HS-5 (cell line): ENCODE measurements around the gene TACR1.
"Not testable (repeated sequence)": the region's sequence is repeated elsewhere in the genome, so short reads cannot be mapped to it uniquely, and the experiment has no call there.

Experiments used
- DNase-seq: peaks from one replicate; pipeline ENCODE4 v3.0.0-alpha.2; 2012; ENCODE audit warnings: low read depth

Gene TACR1

DNA sequence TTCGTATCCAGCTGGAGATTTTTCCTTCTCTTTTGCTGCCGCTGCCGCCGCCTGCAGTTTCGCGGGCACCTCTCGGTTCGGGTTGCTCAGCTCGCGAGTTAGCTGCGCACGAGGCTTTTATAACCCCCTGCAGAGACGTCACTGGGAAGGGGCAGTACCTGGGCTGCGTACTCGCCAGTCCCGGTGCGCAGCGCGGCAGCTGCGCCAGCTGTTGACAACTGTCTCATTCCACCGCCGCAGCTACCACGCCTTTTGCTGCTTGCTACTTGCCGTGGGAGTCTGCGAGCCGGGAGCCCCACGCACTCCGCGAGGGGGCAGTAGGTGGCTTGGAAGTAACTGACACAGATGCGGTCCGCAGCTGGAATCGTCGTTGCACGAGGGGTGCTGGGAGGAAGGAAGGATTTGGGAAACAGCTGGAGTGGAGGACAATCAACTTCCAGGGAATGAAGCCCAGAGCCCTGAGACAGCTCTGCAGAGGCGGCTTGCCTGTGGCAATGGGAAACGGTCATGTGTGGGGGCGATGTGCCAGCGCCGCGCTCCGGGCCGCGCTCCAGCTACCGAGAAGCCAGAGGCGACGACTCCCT, at the start of gene TACR1:
TSS of gene TACR1 (minus strand) at position 93 of the 584 bp plus-strand sequence. CDS start 586 bp downstream, outside the sequence.
- no peak for DNase-seq

DNA sequence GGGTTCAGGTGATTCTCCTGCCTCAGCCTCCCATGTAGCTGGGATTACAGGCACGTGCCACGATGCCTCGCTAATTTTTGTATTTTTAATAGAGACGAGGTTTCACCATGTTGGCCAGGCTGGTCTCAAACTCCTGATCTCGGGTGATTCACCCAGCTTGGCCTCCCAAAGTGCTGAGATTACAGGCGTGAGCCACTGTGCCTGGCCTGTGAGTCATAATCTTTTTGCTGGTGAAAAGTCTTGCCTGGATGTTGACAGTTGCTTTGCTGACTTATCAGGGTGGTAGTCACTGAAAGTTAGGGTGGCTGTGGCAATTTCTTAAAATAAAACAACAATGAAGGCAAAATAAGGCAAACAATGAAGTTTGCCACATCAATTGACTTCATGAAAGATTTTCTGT, 49.3 kb upstream of the TACR1 start:
- peak; percentile 43 for DNase-seq

GRCh38 chr2:75246441-75247167, 47.3 kb upstream of the TACR1 start:
- no peak for DNase-seq

GRCh38 chr2:75243219-75243618, 43.9 kb upstream of the TACR1 start:
- no peak for DNase-seq

- no peak for DNase-seq
Observed at GRCh38 chr2:75241696-75242095, 42.4 kb upstream of the TACR1 start.

GRCh38 chr2:75238670-75239330, 39.5 kb upstream of the TACR1 start:
- peak; percentile 61 for DNase-seq

DNA sequence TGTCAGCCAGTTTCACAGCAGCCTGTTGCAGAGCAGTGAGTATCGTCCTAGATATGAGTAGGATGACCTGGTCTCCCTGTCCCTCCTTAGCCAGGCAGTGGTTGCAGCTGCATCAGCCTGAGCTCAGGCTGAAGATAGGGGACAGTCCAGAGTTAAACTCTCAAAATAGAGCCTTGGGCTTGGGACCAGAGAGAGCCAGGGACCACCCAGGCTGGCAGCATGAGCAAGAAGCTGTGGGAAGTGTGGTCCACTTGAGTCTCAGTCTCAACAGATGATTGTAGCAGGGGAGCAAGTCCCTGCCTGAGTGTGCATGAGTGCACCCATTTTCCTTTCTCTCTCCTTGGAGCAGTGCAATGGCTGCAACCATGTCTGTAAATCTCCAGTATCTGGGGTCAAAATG, 38.0 kb upstream of the TACR1 start:
- DNase-seq = no peak

GRCh38 chr2:75233965-75234364, 34.6 kb upstream of the TACR1 start:
- DNase-seq = no peak

DNA sequence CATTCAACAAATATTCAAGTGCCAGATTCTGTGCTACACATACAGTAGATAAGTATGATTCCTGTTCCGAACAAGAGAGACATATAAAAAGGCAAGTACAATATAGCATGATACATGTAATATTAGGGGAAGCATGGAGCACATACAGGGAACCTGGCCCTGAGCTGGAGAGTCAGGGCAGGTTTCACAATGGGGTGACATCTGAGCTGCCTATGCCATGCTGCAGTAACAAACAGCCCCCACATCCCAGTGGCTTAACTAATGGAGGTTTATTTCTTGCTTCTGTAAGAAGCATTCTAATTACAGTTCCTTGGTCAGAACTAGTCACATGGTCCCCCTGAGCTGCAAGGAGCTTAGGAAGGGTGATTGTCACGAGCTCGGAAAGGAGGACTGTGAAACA, 27.3 kb upstream of the TACR1 start:
- DNase-seq = no peak

DNA sequence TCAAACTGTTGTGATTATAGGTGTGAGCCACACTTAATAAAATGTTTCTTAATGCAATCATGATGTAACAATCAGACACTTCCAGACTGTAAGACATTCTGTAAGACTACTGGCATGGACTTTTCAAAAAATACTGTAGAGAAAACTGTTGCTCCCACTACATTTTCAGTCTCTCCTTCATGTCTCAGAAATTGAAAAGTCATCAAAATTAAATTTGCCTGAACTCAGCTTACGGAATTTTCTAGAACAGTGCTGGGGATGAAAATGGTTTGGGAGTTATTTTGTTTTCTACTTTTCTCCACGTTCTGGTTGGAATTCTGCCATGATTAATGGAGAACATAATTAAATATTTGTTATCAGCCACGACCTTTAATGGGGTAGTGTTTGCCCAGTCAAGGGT, 26.8 kb upstream of the TACR1 start:
- no peak for DNase-seq

DNA sequence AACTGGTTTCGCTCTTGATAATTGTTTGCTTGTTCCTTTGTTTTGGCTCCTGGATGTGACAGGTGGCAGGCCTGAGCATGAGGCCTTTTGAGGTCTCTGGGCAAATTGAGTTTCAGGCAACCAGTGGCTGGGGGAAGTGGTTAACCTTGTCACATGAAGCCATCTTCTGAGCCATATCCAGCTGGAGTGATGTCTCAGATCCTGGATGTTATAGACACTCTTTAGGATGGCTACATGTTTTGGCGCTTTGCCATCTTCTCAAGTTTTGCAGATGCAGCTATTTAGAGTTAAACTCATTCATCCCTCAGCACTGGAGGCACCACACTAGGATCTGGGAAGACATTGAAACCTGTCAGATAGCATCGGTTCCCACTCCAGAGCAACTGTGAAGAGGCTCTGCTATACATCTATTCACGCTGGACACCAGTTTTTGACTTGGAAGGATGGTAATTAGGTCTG, 25.3 kb upstream of the TACR1 start:
- no peak for DNase-seq

DNA sequence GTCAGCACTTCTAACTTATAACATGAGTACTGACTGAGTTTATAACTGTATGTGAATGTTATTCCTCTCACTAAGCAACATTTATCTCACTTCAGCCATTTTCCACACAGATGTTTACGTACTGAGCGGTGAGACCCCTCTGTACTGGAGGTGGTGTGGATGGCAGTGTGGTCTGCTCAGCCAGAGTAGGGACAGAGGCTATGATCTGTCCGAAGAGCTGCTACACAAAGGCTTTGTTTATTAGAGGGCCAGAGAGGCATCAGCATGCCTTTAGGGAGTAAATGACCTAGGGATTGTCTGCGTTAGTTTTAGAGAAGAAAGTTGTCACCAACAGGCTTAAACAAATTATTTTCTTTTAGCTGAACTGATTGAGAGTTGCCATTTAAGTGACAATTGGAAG, 23.2 kb upstream of the TACR1 start:
- no peak for DNase-seq

DNA sequence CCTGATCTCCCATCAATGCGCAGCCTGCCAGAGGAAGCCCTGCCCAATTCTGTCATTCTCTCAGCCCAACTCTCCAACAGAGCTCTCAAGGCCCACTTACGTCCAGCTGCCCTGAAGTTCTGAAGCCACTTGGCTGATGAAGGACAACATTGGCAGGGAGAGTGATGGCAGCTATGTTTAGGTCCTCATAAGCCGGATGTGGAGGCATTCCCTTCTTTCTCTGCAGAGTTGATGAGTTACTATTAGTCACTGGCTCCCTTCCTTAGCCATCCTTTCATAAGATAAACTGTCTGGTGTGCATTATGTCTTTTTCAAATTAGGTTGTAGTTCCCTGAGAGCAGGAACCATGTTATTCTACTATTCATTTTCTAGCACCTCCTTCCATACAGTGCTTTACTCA, 22.5 kb upstream of the TACR1 start:
- DNase-seq = no peak

GRCh38 chr2:75219213-75219612, 19.9 kb upstream of the TACR1 start:
- not testable (repeated sequence) for DNase-seq

GRCh38 chr2:75211266-75211770, 12.0 kb upstream of the TACR1 start:
- DNase-seq = no peak

DNA sequence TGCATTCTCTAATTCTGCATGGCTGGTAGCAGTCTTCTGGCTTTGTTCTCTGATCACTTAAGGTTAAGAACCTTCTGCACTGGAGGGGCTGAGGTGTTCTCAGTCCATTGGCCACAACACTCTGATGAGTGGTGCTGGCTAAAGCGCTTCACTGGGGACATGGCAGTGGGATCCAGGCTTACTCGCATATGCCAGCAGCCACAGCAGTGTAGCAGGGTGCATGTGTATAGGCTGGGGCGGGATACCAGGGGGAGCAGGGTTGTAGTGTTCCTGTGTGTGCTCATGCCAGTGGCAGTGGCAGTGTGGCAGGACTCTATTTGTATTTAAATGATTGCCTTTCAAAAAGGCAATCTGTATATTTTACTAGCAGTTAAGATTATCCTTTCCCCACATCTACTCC, 11.1 kb upstream of the TACR1 start:
- DNase-seq = no peak

- DNase-seq = no peak
Observed at GRCh38 chr2:75208738-75209137, 9.4 kb upstream of the TACR1 start.

GRCh38 chr2:75204833-75205232, 5.5 kb upstream of the TACR1 start:
- no peak for DNase-seq

- DNase-seq = no peak
Observed at GRCh38 chr2:75202359-75202758, 3.0 kb upstream of the TACR1 start.

DNA sequence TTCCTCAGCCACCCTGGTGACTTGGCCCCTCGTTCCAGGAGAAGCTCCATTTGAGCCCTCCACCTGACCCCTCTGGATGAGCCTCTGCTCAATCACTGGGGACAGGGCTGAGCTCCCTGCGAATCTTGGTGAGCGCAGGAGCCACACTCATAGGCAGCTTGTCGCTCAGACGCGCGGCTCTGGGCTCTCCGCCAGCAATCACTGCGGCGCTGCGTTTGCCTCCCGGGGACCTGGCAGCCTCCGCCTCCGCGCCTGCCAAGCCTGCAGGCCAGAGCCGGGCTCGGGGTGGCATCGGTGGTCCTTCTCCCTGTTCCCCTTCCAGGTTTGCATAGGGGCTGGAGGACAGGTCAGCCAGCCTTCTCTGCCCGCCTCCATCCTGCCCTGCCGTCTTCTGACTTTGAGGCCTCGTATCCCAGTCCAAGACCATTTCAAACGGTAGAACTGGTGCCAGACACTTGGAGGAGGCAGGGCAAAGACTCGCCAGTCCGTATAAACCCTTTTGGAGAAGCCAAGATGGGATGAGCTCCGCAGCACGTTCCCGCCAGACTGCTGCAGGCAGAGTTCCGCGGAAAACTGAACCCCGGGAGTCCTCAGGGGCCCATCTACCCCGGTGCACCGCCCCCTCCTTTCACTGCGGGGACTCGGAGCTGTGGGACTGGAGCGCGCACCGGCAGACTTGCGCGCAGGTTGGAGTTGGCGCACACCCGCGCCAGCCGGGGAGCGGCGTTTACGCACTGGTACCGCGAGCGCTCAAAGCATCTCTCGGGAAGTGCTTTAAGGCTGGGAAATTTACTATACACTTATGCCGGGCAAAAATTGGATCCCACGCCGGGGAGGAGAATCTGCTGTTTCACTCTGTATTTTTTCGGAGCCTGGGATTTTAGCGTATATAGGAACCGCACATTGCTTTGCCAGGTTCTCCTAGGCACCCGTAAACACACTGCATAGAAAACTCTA, 1.1 kb upstream of the TACR1 start:
- no peak for DNase-seq

GRCh38 chr2:75195076-75195691, 4.1 kb downstream of the TACR1 start:
- no peak for DNase-seq
